B cell (primary cell): ENCODE results near the gene TNPO1. TPM values are rescaled to one million over a fixed set of nuclear protein-coding genes. Genes with fewer than 3 reads are reported as not detected.

Experiments
- ATAC-seq: fragments of 200-7000 bp; cut with Tn5 transposase; one replicate; pipeline ENCODE4 v1.10.0; 2021; ENCODE audit warnings: low read depth, mild to moderate bottlenecking, moderate number of reproducible peaks, moderate library complexity
- CTCF ChIA-PET: fragments of 350-600 bp; sonication (Branson Sonifier 250); formaldehyde crosslinking; loops from one replicate; lab custom pipeline; 2021; ENCODE audit warnings: antibody characterized with exemption, inconsistent platforms; lab: Charles Lee
- POLR2A ChIA-PET: fragments of 350-600 bp; sonication (Branson Sonifier 250); formaldehyde crosslinking; loops from one replicate; lab custom pipeline; 2021; ENCODE audit warnings: antibody characterized with exemption; lab: Charles Lee
- DNase-seq: peaks from one replicate; pipeline ENCODE4 v3.0.0; 2013
- H2AFZ ChIP-seq: 2 replicates; pipeline ENCODE4 v1.6.1; 2012; ENCODE audit warnings: mild to moderate bottlenecking, low read depth, low read length; ENCODE audit not compliant: insufficient read depth, poor library complexity, severe bottlenecking
- H3K27ac ChIP-seq, 2 donors: 1 replicate in 1 of 2; 2 replicates in 1 of 2; pipeline ENCODE4 v1.5.1; 2012 to 2013; ENCODE audit warnings: low read length in 2 of 2, mild to moderate bottlenecking in 2 of 2, moderate library complexity in 1 of 2
- H3K27me3 ChIP-seq, 4 experiments: fragments of 200-600 bp in 1 of 4; sonication (generic) in 1 of 4; replicated peaks in 1 of 4; 1 replicate in 2 of 4; 2 replicates in 2 of 4; pipeline versions ENCODE4 v1.6.1 to v1.7.0; 2013 to 2016; ENCODE audit warnings: low read length in 3 of 4, mild to moderate bottlenecking in 2 of 4, mixed read lengths in 1 of 4, moderate library complexity in 1 of 4; ENCODE audit not compliant: insufficient read depth in 4 of 4, control insufficient read depth in 3 of 4; ENCODE audit errors: control extremely low read depth in 1 of 4
- H3K36me3 ChIP-seq, 2 experiments: replicated peaks in 1 of 2; 1 replicate in 1 of 2; 2 replicates in 1 of 2; pipeline versions ENCODE4 v1.6.1 to v1.7.1; 2013; ENCODE audit warnings: low read length in 1 of 2; ENCODE audit not compliant: insufficient read depth in 2 of 2, control insufficient read depth in 1 of 2; ENCODE audit errors: control extremely low read depth in 1 of 2, extremely low read depth in 1 of 2
- H3K4me1 ChIP-seq, 2 donors: fragments of 200-600 bp in 1 of 2; sonication (generic) in 1 of 2; 1 replicate in 1 of 2; 2 replicates in 1 of 2; pipeline versions ENCODE4 v1.5.1 to v1.6.1; 2013 to 2017; ENCODE audit warnings: low read length in 2 of 2; ENCODE audit not compliant: control insufficient read depth in 2 of 2, insufficient read depth in 2 of 2
- H3K4me2 ChIP-seq: replicated peaks from 2 replicates; pipeline ENCODE3; 2012; ENCODE audit warnings: mild to moderate bottlenecking, low read depth, low read length; ENCODE audit not compliant: poor library complexity, severe bottlenecking
- H3K4me3 ChIP-seq, 5 experiments: fragments of 200-600 bp in 1 of 5; sonication (generic) in 1 of 5; 1 replicate in 3 of 5; 2 replicates in 2 of 5; pipeline versions ENCODE4 v1.5.1 to v1.7.0; 2011 to 2016; ENCODE audit warnings: low read length in 4 of 5, mild to moderate bottlenecking in 4 of 5, low read depth in 2 of 5, control low read depth in 1 of 5, moderate library complexity in 1 of 5; ENCODE audit not compliant: insufficient read depth in 1 of 5; ENCODE audit errors: control extremely low read depth in 1 of 5, extremely low read depth in 1 of 5
- H3K79me2 ChIP-seq: fragments of 200-600 bp; sonication (generic); one replicate; pipeline ENCODE4 v1.6.0; 2016; ENCODE audit warnings: low read length; ENCODE audit not compliant: control insufficient read depth, insufficient read depth
- H3K9ac ChIP-seq: fragments of 200-600 bp; sonication (generic); 2 replicates; pipeline ENCODE4 v1.6.1; 2017; ENCODE audit warnings: mild to moderate bottlenecking, low read length, moderate library complexity
- H3K9me3 ChIP-seq, 3 donors: one replicate each; pipeline versions ENCODE4 v1.6.1 to v1.7.1; 2013; ENCODE audit warnings: low read length in 2 of 3; ENCODE audit not compliant: control insufficient read depth in 2 of 3, insufficient read depth in 1 of 3; ENCODE audit errors: control extremely low read depth in 1 of 3
- H4K20me1 ChIP-seq: 2 replicates; pipeline ENCODE4 v1.6.0; 2012; ENCODE audit warnings: mild to moderate bottlenecking, low read length; ENCODE audit not compliant: insufficient read depth, control insufficient read depth, poor library complexity, severe bottlenecking
- H3K27ac Mint-ChIP-seq: one replicate; pipeline ENCODE4 v1.8.0; 2021; ENCODE audit warnings: mixed read lengths
- H3K27me3 Mint-ChIP-seq: one replicate; pipeline ENCODE4 v1.8.0; 2021; ENCODE audit warnings: mixed read lengths
- H3K4me1 Mint-ChIP-seq: one replicate; pipeline ENCODE4 v1.8.0; 2021; ENCODE audit warnings: mixed read lengths
- H3K4me3 Mint-ChIP-seq: one replicate; pipeline ENCODE4 v1.8.0; 2021; ENCODE audit warnings: mixed read lengths
- H3K9me3 Mint-ChIP-seq: one replicate; pipeline ENCODE4 v1.8.0; 2022; ENCODE audit warnings: mixed read lengths; ENCODE audit not compliant: insufficient read depth
- CTCF ChIP-seq: fragments of 200-600 bp; IDR thresholded peaks from one replicate; pipeline ENCODE4 v1.8.0; 2022; ENCODE audit warnings: antibody characterized with exemption, mild to moderate bottlenecking
- EZH2 ChIP-seq: IDR thresholded peaks from 2 replicates; pipeline ENCODE4 v1.6.1; 2012; ENCODE audit warnings: borderline replicate concordance, low read depth, mild to moderate bottlenecking, moderate library complexity, low read length; ENCODE audit not compliant: insufficient read depth, poor library complexity, severe bottlenecking
- WGBS: methylation state at CpG from one replicate; pipeline ENCODE4 v1.1.5; 2013; ENCODE audit warnings: missing lambda C conversion rate; ENCODE audit not compliant: insufficient coverage; 5-methylcytosine and 5-hydroxymethylcytosine counted together
- intact Hi-C: fragments of 100-400 bp; cut with micrococcal nuclease; formaldehyde crosslinking; loops from one replicate; pipeline ENCODE4 v1.10.0; 2022
- polyA plus RNA-seq: library from polyadenylated mRNA; depleted of rRNA; stranded (reverse); fragments of >200 nt; gene quantifications from 2 replicates; pipeline ENCODE4 v1.2.3, GENCODE V29; 2012
- total RNA-seq, 2 donors: library from RNA; stranded (reverse); fragments of 120-200 nt in 1 of 2; gene quantifications; 1 replicate in 1 of 2; 2 replicates in 1 of 2; pipeline versions ENCODE4 v1.2.3 to v1.2.4, GENCODE V29; 2013 to 2022

The TNPO1 gene
- total and polyA plus RNA-seq, 2 donors (not counting 1 experiment from before 2014, with no cell fraction given): 6.4 to 102 TPM

GRCh38 chr5:72921886-72922285 lies 105.4 kb downstream of the TNPO1 start:
- TF ChIP-seq CTCF: no peak
- no peak for TF ChIP-seq EZH2
- no peak overlapping the region for H3K4me3 Mint-ChIP-seq
- H3K27me3 Mint-ChIP-seq: peaks cover 10% of the 10 kb centered on the region
- intact Hi-C loops: loop anchor here (2.0 kb wide), 1 partner anchor 615 kb away; no protein-coding TSS in a partner anchor
- ATAC-seq (no peak), DNase-seq (no peak)
- no peak overlapping the region for H3K27ac Mint-ChIP-seq
- Histone ChIP-seq H4K20me1 (no peaks in the 10 kb centered on the region), H3K4me2 (no peak overlapping the region), H3K4me1 (no peaks in the 10 kb centered on the region), H3K79me2 (no peaks in the 10 kb centered on the region), H2AFZ (no peak overlapping the region), H3K9me3 (peaks cover 0 to 3% (median 0%) of the 10 kb centered on the region in 3 donors), H3K36me3 (no peaks in the 10 kb centered on the region), H3K9ac (no peak overlapping the region), H3K27ac (no peak overlapping the region), H3K4me3 (no peak overlapping the region), H3K27me3 (no peaks in the 10 kb centered on the region)
- POLR2A ChIA-PET: no interaction called here
- WGBS: 100% methylated on average over 1 of the region's 2 CpGs
- CTCF ChIA-PET: no interaction called here
- peaks cover 3% of the 10 kb centered on the region for H3K9me3 Mint-ChIP-seq
- no peaks in the 10 kb centered on the region for H3K4me1 Mint-ChIP-seq

- H3K27me3 Mint-ChIP-seq: peaks cover 13% of the 10 kb centered on the region
- Histone ChIP-seq H3K27me3 (peaks cover 0 to 4% (median 0%) of the 10 kb centered on the region in 4 experiments), H3K9ac (no peak overlapping the region), H4K20me1 (no peaks in the 10 kb centered on the region), H2AFZ (no peak overlapping the region), H3K36me3 (no peaks in the 10 kb centered on the region), H3K4me3 (no peak overlapping the region), H3K27ac (no peak overlapping the region), H3K4me1 (no peaks in the 10 kb centered on the region), H3K9me3 (peaks cover 0 to 3% (median 0%) of the 10 kb centered on the region in 3 donors), H3K79me2 (no peaks in the 10 kb centered on the region), H3K4me2 (no peak overlapping the region)
- no peak overlapping the region for H3K27ac Mint-ChIP-seq
- TF ChIP-seq CTCF (no peak), EZH2 (no peak)
- no CpG with 5 or more reads among the region's 1 CpG for WGBS
- H3K9me3 Mint-ChIP-seq: peaks cover 3% of the 10 kb centered on the region
- CTCF ChIA-PET: no interaction called here
- no peaks in the 10 kb centered on the region for H3K4me1 Mint-ChIP-seq
- DNase-seq (no peak), ATAC-seq (no peak)
- POLR2A ChIA-PET: no interaction called here
- H3K4me3 Mint-ChIP-seq: no peak overlapping the region
- intact Hi-C loops: no loop called here
Measured at GRCh38 chr5:72922422-72922821, 106.0 kb downstream of the TNPO1 start.
